H1 (cell line): ENCODE data around the gene LRRC45. TPM values are rescaled to one million over a fixed set of nuclear protein-coding genes. Genes with fewer than 3 reads are reported as not detected.

Experiments
- CTCF ChIA-PET: fragments of 300-600 bp; sonication (Branson Sonifier 250); formaldehyde crosslinking; loops from one replicate; lab custom pipeline; 2021; ENCODE audit not compliant: partially characterized antibody; lab: Charles Lee
- POLR2A ChIA-PET: fragments of 300-600 bp; sonication (Branson Sonifier 250); formaldehyde crosslinking; loops from one replicate; lab custom pipeline; 2021; ENCODE audit warnings: inconsistent platforms; ENCODE audit not compliant: partially characterized antibody; lab: Charles Lee
- DNase-seq, 2 experiments: peaks; one replicate each; pipeline versions ENCODE4 v3.0.0 to v3.0.0-alpha.2; 2010 to 2022; ENCODE audit warnings: low spot score in 2 of 2, low read depth in 1 of 2, mixed read lengths in 1 of 2
- FAIRE-seq: peaks from 2 replicates; lab custom pipeline; 2011; peaks lifted over from hg19 to GRCh38; lab: Jason Lieb, UNC
- H2AFZ ChIP-seq: 2 replicates; pipeline ENCODE4 v1.8.1; 2012; ENCODE audit warnings: low read length, inconsistent platforms
- H2AK5ac ChIP-seq: 2 replicates; pipeline ENCODE4 v1.6.1; 2013; ENCODE audit warnings: low read depth, low read length
- H2BK120ac ChIP-seq: replicated peaks from 2 replicates; pipeline ENCODE3; 2013; ENCODE audit warnings: low read depth, low read length, inconsistent platforms
- H2BK12ac ChIP-seq: 2 replicates; pipeline ENCODE4 v1.6.1; 2013; ENCODE audit warnings: low read depth, low read length
- H2BK15ac ChIP-seq: 2 replicates; pipeline ENCODE4 v1.6.1; 2013; ENCODE audit warnings: low read length
- H2BK20ac ChIP-seq: 2 replicates; pipeline ENCODE4 v1.6.1; 2013; ENCODE audit warnings: low read length
- H2BK5ac ChIP-seq: 2 replicates; pipeline ENCODE4 v1.6.1; 2013; ENCODE audit warnings: low read depth, low read length
- H3K14ac ChIP-seq: 2 replicates; pipeline ENCODE4 v1.6.1; 2013; ENCODE audit warnings: inconsistent platforms; ENCODE audit not compliant: insufficient read length
- H3K18ac ChIP-seq: 2 replicates; pipeline ENCODE4 v1.6.1; 2013; ENCODE audit warnings: low read length; ENCODE audit errors: extremely low read depth
- H3K23ac ChIP-seq: 2 replicates; pipeline ENCODE4 v1.6.1; 2013; ENCODE audit warnings: inconsistent platforms; ENCODE audit not compliant: insufficient read length
- H3K23me2 ChIP-seq: 2 replicates; pipeline ENCODE4 v1.6.1; 2013; ENCODE audit warnings: low read depth, low read length
- H3K27ac ChIP-seq: 2 replicates; pipeline ENCODE4 v1.6.1; 2011; ENCODE audit warnings: low read depth, low read length, inconsistent platforms
- H3K27me3 ChIP-seq, 4 experiments: replicated peaks in 1 of 4; 1 replicate in 1 of 4; 2 replicates in 3 of 4; pipeline versions ENCODE4 v1.6.1 to v1.8.1; 2011 to 2013; ENCODE audit warnings: low read length in 3 of 4, mild to moderate bottlenecking in 3 of 4, inconsistent platforms in 2 of 4, mixed read lengths in 2 of 4, moderate library complexity in 1 of 4; ENCODE audit not compliant: control insufficient read depth in 3 of 4, insufficient read depth in 3 of 4; ENCODE audit errors: extremely low read depth in 1 of 4
- H3K36me3 ChIP-seq, 4 experiments: 2 replicates each; pipeline versions ENCODE4 v1.6.1 to v1.8.1; 2011 to 2013; ENCODE audit warnings: mild to moderate bottlenecking in 4 of 4, low read length in 3 of 4, moderate library complexity in 2 of 4, control low read depth in 1 of 4, inconsistent platforms in 1 of 4; ENCODE audit not compliant: insufficient read depth in 4 of 4, control insufficient read depth in 2 of 4
- H3K4ac ChIP-seq: replicated peaks from 2 replicates; pipeline ENCODE3; 2013; ENCODE audit warnings: low read length, low read depth, mixed read lengths, inconsistent platforms; ENCODE audit not compliant: insufficient read length
- H3K4me1 ChIP-seq, 4 experiments: replicated peaks in 1 of 4; 1 replicate in 1 of 4; 2 replicates in 3 of 4; pipeline versions ENCODE4 v1.6.1 to v1.8.1; 2011 to 2013; ENCODE audit warnings: low read length in 3 of 4, inconsistent platforms in 2 of 4, mixed read lengths in 1 of 4; ENCODE audit not compliant: insufficient read depth in 4 of 4, control insufficient read depth in 3 of 4
- H3K4me2 ChIP-seq, 2 experiments: 2 replicates each; pipeline versions ENCODE4 v1.6.1 to v1.8.1; 2011 to 2013; ENCODE audit warnings: low read depth in 2 of 2, low read length in 2 of 2, control low read depth in 1 of 2, inconsistent platforms in 1 of 2, mild to moderate bottlenecking in 1 of 2; ENCODE audit not compliant: insufficient read depth in 1 of 2
- H3K4me3 ChIP-seq, 4 experiments: fragments of 200-600, 300-600 bp in 1 of 4; sonication (generic), shearing (Covaris generic), sonication (Bioruptor Twin) in 1 of 4; 2 replicates each; pipeline versions ENCODE4 v1.5.1 to v1.8.1; 2011 to 2016; ENCODE audit warnings: low read length in 4 of 4, low read depth in 3 of 4, control low read depth in 2 of 4, inconsistent platforms in 2 of 4, mild to moderate bottlenecking in 2 of 4, mixed read lengths in 1 of 4, moderate library complexity in 1 of 4; ENCODE audit not compliant: insufficient read depth in 2 of 4; ENCODE audit errors: extremely low read depth in 1 of 4
- H3K56ac ChIP-seq: replicated peaks from 2 replicates; pipeline ENCODE3; 2013; ENCODE audit warnings: low read depth, mild to moderate bottlenecking, mixed read lengths, low read length, inconsistent platforms; ENCODE audit not compliant: insufficient read length
- H3K79me1 ChIP-seq: 2 replicates; pipeline ENCODE4 v1.6.1; 2013; ENCODE audit warnings: low read depth, low read length, control low read depth
- H3K79me2 ChIP-seq, 2 experiments: 2 replicates each; pipeline versions ENCODE4 v1.6.1 to v1.8.1; 2012 to 2013; ENCODE audit warnings: low read length in 2 of 2, mild to moderate bottlenecking in 2 of 2, inconsistent platforms in 1 of 2; ENCODE audit not compliant: insufficient read depth in 2 of 2, control insufficient read depth in 1 of 2
- H3K9ac ChIP-seq, 4 experiments: replicated peaks in 1 of 4; 1 replicate in 1 of 4; 2 replicates in 3 of 4; pipeline versions ENCODE4 v1.6.1 to v1.8.1; 2011 to 2013; ENCODE audit warnings: low read depth in 3 of 4, low read length in 3 of 4, control low read depth in 2 of 4, mild to moderate bottlenecking in 2 of 4, moderate library complexity in 2 of 4, inconsistent platforms in 1 of 4; ENCODE audit errors: extremely low read depth in 1 of 4
- H3K9me3 ChIP-seq, 2 experiments: 2 replicates each; pipeline versions ENCODE4 v1.6.1 to v1.8.1; 2012 to 2013; ENCODE audit warnings: mild to moderate bottlenecking in 2 of 2, moderate library complexity in 2 of 2, control low read depth in 1 of 2, inconsistent platforms in 1 of 2, low read depth in 1 of 2, low read length in 1 of 2, mixed read lengths in 1 of 2; ENCODE audit not compliant: insufficient read depth in 2 of 2
- H4K20me1 ChIP-seq, 2 experiments: replicated peaks in 1 of 2; 2 replicates each; pipeline versions ENCODE3 to v1.8.1; 2011 to 2013; ENCODE audit warnings: inconsistent platforms in 2 of 2, low read length in 2 of 2, mild to moderate bottlenecking in 1 of 2; ENCODE audit not compliant: insufficient read depth in 2 of 2, control insufficient read depth in 1 of 2
- H4K5ac ChIP-seq: 2 replicates; pipeline ENCODE4 v1.6.1; 2013; ENCODE audit warnings: low read length, low read depth, mixed read lengths, inconsistent platforms; ENCODE audit not compliant: insufficient read length
- H4K8ac ChIP-seq: 2 replicates; pipeline ENCODE4 v1.8.0; 2013; ENCODE audit warnings: mild to moderate bottlenecking, moderate library complexity, low read length, inconsistent platforms; ENCODE audit not compliant: insufficient read depth; ENCODE audit errors: extremely low read depth
- H4K91ac ChIP-seq: replicated peaks from 2 replicates; pipeline ENCODE3; 2013; ENCODE audit warnings: low read length, mixed read lengths, inconsistent platforms; ENCODE audit not compliant: insufficient read length
- BRCA1 ChIP-seq: IDR thresholded peaks from 2 replicates; pipeline ENCODE4 v1.6.1; 2012; ENCODE audit warnings: low read depth, low read length, improper control_type of control experiment
- CREB1 ChIP-seq: IDR thresholded peaks from 2 replicates; pipeline ENCODE4 v1.6.1; 2012; ENCODE audit warnings: inconsistent platforms
- EP300 ChIP-seq, 2 experiments: IDR thresholded peaks; 1 replicate in 1 of 2; 2 replicates in 1 of 2; pipeline ENCODE4 v1.6.1; 2011 to 2012; ENCODE audit warnings: low read depth in 2 of 2, low read length in 2 of 2, mild to moderate bottlenecking in 2 of 2, borderline replicate concordance in 1 of 2, inconsistent platforms in 1 of 2, moderate library complexity in 1 of 2
- GABPA ChIP-seq: IDR thresholded peaks from 2 replicates; pipeline ENCODE4 v1.6.1; 2011; ENCODE audit warnings: mild to moderate bottlenecking, low read length, moderate library complexity, borderline replicate concordance; ENCODE audit not compliant: insufficient read depth
- KDM4A ChIP-seq: IDR thresholded peaks from one replicate; pipeline ENCODE4 v1.7.1; 2012; ENCODE audit warnings: low read depth, mild to moderate bottlenecking, moderate library complexity, low read length, inconsistent platforms; ENCODE audit not compliant: severe bottlenecking
- POLR2AphosphoS5 ChIP-seq: IDR thresholded peaks from 2 replicates; pipeline ENCODE4 v1.6.1; 2011; ENCODE audit warnings: low read depth, low read length
- RNF2 ChIP-seq: fragments of 200-900, 300-1000 bp; sonication (generic); IDR thresholded peaks from 2 replicates; pipeline ENCODE4 v1.7.1; 2016; ENCODE audit warnings: borderline replicate concordance, low read depth, mild to moderate bottlenecking, antibody characterized with exemption, low read length; ENCODE audit not compliant: poor library complexity, severe bottlenecking; ENCODE audit errors: missing control alignments
- SIX5 ChIP-seq: IDR thresholded peaks from 2 replicates; pipeline ENCODE4 v1.6.1; 2011; ENCODE audit warnings: mild to moderate bottlenecking, low read depth, low read length
- SP2 ChIP-seq: IDR thresholded peaks from 2 replicates; pipeline ENCODE4 v1.6.1; 2012; ENCODE audit warnings: mild to moderate bottlenecking, low read length, inconsistent platforms
- SRF ChIP-seq: IDR thresholded peaks from 2 replicates; pipeline ENCODE4 v1.6.1; 2011; ENCODE audit warnings: mild to moderate bottlenecking, low read depth, low read length, moderate library complexity
- WGBS, 2 experiments: shearing (Covaris generic) in 1 of 2; methylation state at CpG; one replicate each; pipeline versions ENCODE4 v1.1.6 to v1.1.7; 2013 to 2015; ENCODE audit warnings: low lambda C conversion rate in 2 of 2, mixed read lengths in 2 of 2, inconsistent platforms in 1 of 2, low coverage in 1 of 2, missing lambda C conversion rate in 1 of 2; ENCODE audit not compliant: insufficient replicate concordance in 2 of 2, insufficient coverage in 1 of 2, insufficient read length in 1 of 2; ENCODE audit errors: extremely low coverage in 1 of 2, missing lambda C conversion rate in 1 of 2; 5-methylcytosine and 5-hydroxymethylcytosine counted together
- polyA plus RNA-seq, 7 experiments: library from polyadenylated mRNA; depleted of rRNA in 3 of 7; stranded (reverse) in 5 of 7; unstranded in 2 of 7; fragments of >200 nt in 5 of 7; fragments of 200-250 nt in 2 of 7; gene quantifications; 1 replicate in 5 of 7; 2 replicates in 1 of 7; 4 replicates in 1 of 7; pipeline versions ENCODE4 v1.2.1 to v1.2.3, GENCODE V29; 2011 to 2013; ENCODE audit warnings: missing spikeins in 2 of 7, mixed read lengths in 2 of 7
- total RNA-seq: library from RNA; stranded (reverse); fragmentation: NEBNext Ultra II Directional; extraction: Animal tissue kit (Norgen Biotek cat#: 25700); gene quantifications from 2 replicates; pipeline ENCODE4 v1.2.1, GENCODE V29; 2021

LRRC45 gene
- total and polyA plus RNA-seq, 2 of the 8 experiments (the other 6 are each of a cell fraction or from before 2014, with no cell fraction given): 11.5 to 29.0 TPM

- CTCF ChIA-PET: interaction anchor here (0.6 to 2.9 kb wide), 7 partner anchors 9 to 431 kb away, joined by 3 to 13 read pairs (median 4); no protein-coding TSS in a partner anchor
- peaks cover 49 to 75% (median 62%) of the 10 kb centered on the region in 4 experiments for H3K36me3 ChIP-seq
- POLR2A ChIA-PET: interaction anchor here (0.6 to 12.5 kb wide), 11 partner anchors 9 to 36 kb away, joined by 3 to 105 read pairs (median 5); partner anchors contain the start of genes DUS1L and FASN
- H3K14ac ChIP-seq: no peak overlapping the region
- H2AK5ac ChIP-seq: no peak overlapping the region
- H3K79me1 ChIP-seq: peaks cover 7% of the 10 kb centered on the region
- H3K23me2 ChIP-seq: no peaks in the 10 kb centered on the region
- H2BK15ac ChIP-seq: no peak overlapping the region
- DNase-seq (no peak), FAIRE-seq (no peak)
- H3K4me1 ChIP-seq: no peaks in the 10 kb centered on the region
- no peak overlapping the region for H3K27ac ChIP-seq
- H3K18ac ChIP-seq: no peak overlapping the region
- 93% methylated on average over 30 of the region's 36 CpGs; no CpG with 5 or more reads in 1 of the 2 experiments for WGBS, 2 experiments
- H4K20me1 ChIP-seq: peaks cover 27 to 49% of the 10 kb centered on the region in 2 experiments
- no peak overlapping the region for H3K56ac ChIP-seq
- no peak overlapping the region for H2BK12ac ChIP-seq
- no peak overlapping the region for H3K4ac ChIP-seq
- no peaks in the 10 kb centered on the region for H3K27me3 ChIP-seq
- H3K9ac ChIP-seq: no peak overlapping the region; a peak in 2 of 7 replicates
- H2AFZ ChIP-seq: no peak overlapping the region
- H3K4me2 ChIP-seq: no peak overlapping the region
- no peaks in the 10 kb centered on the region for H3K79me2 ChIP-seq
- no peaks in the 10 kb centered on the region for H3K9me3 ChIP-seq
- H4K8ac ChIP-seq: peak overlapping the region; percentile 68
- H3K4me3 ChIP-seq: no peak overlapping the region
- H4K5ac ChIP-seq: no peak overlapping the region
- H2BK20ac ChIP-seq: no peak overlapping the region
- no peak overlapping the region for H3K23ac ChIP-seq
- H4K91ac ChIP-seq: no peak overlapping the region
- no peak overlapping the region for H2BK120ac ChIP-seq
- H2BK5ac ChIP-seq: no peak overlapping the region
- TF ChIP-seq SRF: no peak
- no peak for TF ChIP-seq POLR2AphosphoS5
- no peak for TF ChIP-seq CREB1
- no peak for TF ChIP-seq KDM4A
- TF ChIP-seq SIX5: no peak
- TF ChIP-seq SP2: no peak
- TF ChIP-seq BRCA1: no peak
- TF ChIP-seq EP300 (IDR thresholded peaks at IDR 0.05; ENCODE audit: borderline replicate concordance in 1 of 2, low read depth in 2 of 2, low read length in 2 of 2): no peak
- TF ChIP-seq GABPA: no peak
- TF ChIP-seq RNF2: no peak
Observed at GRCh38 chr17:82080048-82080788, 57.1 kb downstream of the LRRC45 start.
